HG03060 (cell line): ENCODE measurements around the gene GPR25.
A peak's percentile ranks its signal among the peaks of the same experiment; 100 is the strongest.

Experiments
- ATAC-seq: cut with Tn5 transposase; IDR thresholded peaks from one replicate; pipeline ENCODE4 v1.9.1; 2021; ENCODE audit warnings: low read depth, moderate number of reproducible peaks; ENCODE audit not compliant: unreplicated experiment

The GPR25 gene

GRCh38 chr1:200869753-200870391 lies 2.9 kb upstream of the GPR25 start:
- ATAC-seq: peak; percentile 30

GRCh38 chr1:200873116-200873670 lies 412 bp downstream of the GPR25 start:
- ATAC-seq: no peak

GRCh38 chr1:200873671-200874397 lies 1.1 kb downstream of the GPR25 start:
- ATAC-seq: no peak

- no peak for ATAC-seq
These were observed 1.9 kb downstream of the GPR25 start for GRCh38 chr1:200874694-200875093.

GRCh38 chr1:200875416-200875815 lies 2.6 kb downstream of the GPR25 start:
- ATAC-seq: no peak

GRCh38 chr1:200877010-200877409 lies 4.2 kb downstream of the GPR25 start:
- ATAC-seq: no peak

GRCh38 chr1:200877839-200878551 lies 5.2 kb downstream of the GPR25 start:
- ATAC-seq: peak; percentile 63

- peak; percentile 73 for ATAC-seq
These were observed 7.4 kb downstream of the GPR25 start for GRCh38 chr1:200880212-200880611.

GRCh38 chr1:200883118-200883517 lies 10.3 kb downstream of the GPR25 start:
- no peak for ATAC-seq

GRCh38 chr1:200885623-200886402 lies 13.0 kb downstream of the GPR25 start:
- ATAC-seq: no peak

- ATAC-seq: no peak
These were observed 13.8 kb downstream of the GPR25 start for GRCh38 chr1:200886594-200886993.

- no peak for ATAC-seq
These were observed 14.3 kb downstream of the GPR25 start for GRCh38 chr1:200887036-200887435.

GRCh38 chr1:200887772-200888348 lies 15.1 kb downstream of the GPR25 start:
- no peak for ATAC-seq

GRCh38 chr1:200888349-200888838 lies 15.6 kb downstream of the GPR25 start:
- ATAC-seq: peak; percentile 96

- ATAC-seq: no peak
These were observed 16.8 kb downstream of the GPR25 start for GRCh38 chr1:200889571-200889970.

GRCh38 chr1:200890027-200890426 lies 17.2 kb downstream of the GPR25 start:
- no peak for ATAC-seq

GRCh38 chr1:200890818-200891773 lies 18.3 kb downstream of the GPR25 start:
- ATAC-seq: no peak

- ATAC-seq: no peak
These were observed 19.0 kb downstream of the GPR25 start for GRCh38 chr1:200891774-200892157.

GRCh38 chr1:200892546-200892945 lies 19.8 kb downstream of the GPR25 start:
- no peak for ATAC-seq
